Brain microvascular endothelial cell (primary cell): ENCODE measurements around the gene MRPL41.
"Not testable (repeated sequence)": the region's sequence is repeated elsewhere in the genome, so short reads cannot be mapped to it uniquely, and the experiment has no call there.

ENCODE experiments used
- DNase-seq: peaks from one replicate; pipeline ENCODE4 v3.0.0-alpha.2; 2020
- H3K27ac ChIP-seq: fragments of 250-450 bp; sonication (Bioruptor Pico); 2 replicates; pipeline ENCODE4 v1.5.1; 2020; ENCODE audit warnings: mild to moderate bottlenecking, moderate library complexity
- H3K27me3 ChIP-seq: fragments of 250-450 bp; sonication (Bioruptor Pico); replicated peaks from 2 replicates; pipeline ENCODE4 v1.5.1; 2020; ENCODE audit warnings: mild to moderate bottlenecking
- H3K36me3 ChIP-seq: fragments of 250-450 bp; sonication (Bioruptor Pico); replicated peaks from 2 replicates; pipeline ENCODE4 v1.5.1; 2020; ENCODE audit warnings: mild to moderate bottlenecking
- H3K4me3 ChIP-seq: 2 replicates; pipeline ENCODE4 v1.5.1; 2011; ENCODE audit warnings: low read depth, mild to moderate bottlenecking, control low read depth, low read length, moderate library complexity
- in situ Hi-C: cut with HindIII; loops from 2 replicates; pipeline ENCODE4 v1.10.0; 2017; ENCODE audit warnings: low sequenced_read_pairs, low pct_ligation_motif_present
- TF ChIP-seq, protein P1 (sequence below): IDR thresholded peaks from 2 replicates; pipeline ENCODE4 v1.5.1; 2011; ENCODE audit warnings: low read depth, mild to moderate bottlenecking, moderate library complexity, low read length, control low read depth, inconsistent platforms; ENCODE audit errors: missing control alignments

The MRPL41 gene

DNA sequence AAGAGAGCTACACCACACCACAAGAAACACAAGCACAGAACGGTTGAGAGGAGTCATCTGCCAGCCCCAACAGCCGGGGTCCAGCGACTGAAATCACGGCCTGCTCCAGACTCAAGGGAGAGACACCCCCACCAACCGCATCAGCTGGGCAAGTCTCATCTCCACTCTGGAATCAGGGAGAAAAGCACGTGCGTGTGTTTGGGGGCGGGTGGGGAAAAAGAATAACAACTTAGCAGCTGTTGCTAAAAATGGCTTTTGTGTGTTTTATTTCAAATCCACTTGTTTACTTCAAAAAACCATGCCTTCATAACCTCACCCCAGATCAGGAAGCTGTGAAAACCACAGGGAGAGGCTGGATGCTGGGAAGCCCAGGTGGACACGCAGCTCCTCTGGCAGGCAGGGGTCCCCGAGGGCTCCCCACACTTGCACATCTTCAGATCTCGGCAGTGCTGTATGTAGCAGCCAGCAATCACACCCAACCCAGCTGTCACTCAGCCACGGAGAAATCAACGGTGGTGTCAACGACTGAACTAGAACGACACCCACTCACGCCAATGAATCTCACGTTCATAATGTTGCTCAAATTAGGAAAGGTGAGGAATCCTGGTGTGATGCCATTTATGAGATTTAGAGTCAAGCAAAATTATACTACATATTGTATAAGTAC, 20.4 kb upstream of the MRPL41 start:
- in situ Hi-C loops: no loop called here
- H3K27me3 ChIP-seq: no peaks in the 10 kb centered on the region
- TF ChIP-seq, protein P1, sequence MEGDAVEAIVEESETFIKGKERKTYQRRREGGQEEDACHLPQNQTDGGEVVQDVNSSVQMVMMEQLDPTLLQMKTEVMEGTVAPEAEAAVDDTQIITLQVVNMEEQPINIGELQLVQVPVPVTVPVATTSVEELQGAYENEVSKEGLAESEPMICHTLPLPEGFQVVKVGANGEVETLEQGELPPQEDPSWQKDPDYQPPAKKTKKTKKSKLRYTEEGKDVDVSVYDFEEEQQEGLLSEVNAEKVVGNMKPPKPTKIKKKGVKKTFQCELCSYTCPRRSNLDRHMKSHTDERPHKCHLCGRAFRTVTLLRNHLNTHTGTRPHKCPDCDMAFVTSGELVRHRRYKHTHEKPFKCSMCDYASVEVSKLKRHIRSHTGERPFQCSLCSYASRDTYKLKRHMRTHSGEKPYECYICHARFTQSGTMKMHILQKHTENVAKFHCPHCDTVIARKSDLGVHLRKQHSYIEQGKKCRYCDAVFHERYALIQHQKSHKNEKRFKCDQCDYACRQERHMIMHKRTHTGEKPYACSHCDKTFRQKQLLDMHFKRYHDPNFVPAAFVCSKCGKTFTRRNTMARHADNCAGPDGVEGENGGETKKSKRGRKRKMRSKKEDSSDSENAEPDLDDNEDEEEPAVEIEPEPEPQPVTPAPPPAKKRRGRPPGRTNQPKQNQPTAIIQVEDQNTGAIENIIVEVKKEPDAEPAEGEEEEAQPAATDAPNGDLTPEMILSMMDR: no peak
- H3K4me3 ChIP-seq: no peak overlapping the region
- no peak overlapping the region for H3K27ac ChIP-seq
- no peaks in the 10 kb centered on the region for H3K36me3 ChIP-seq
- DNase-seq: no peak

- H3K4me3 ChIP-seq, DNase-seq, H3K27ac ChIP-seq, H3K27me3 ChIP-seq, in situ Hi-C loops, H3K36me3 ChIP-seq: not testable (repeated sequence)
These were observed 18.7 kb upstream of the MRPL41 start for GRCh38 chr9:137532891-137533468.

DNA sequence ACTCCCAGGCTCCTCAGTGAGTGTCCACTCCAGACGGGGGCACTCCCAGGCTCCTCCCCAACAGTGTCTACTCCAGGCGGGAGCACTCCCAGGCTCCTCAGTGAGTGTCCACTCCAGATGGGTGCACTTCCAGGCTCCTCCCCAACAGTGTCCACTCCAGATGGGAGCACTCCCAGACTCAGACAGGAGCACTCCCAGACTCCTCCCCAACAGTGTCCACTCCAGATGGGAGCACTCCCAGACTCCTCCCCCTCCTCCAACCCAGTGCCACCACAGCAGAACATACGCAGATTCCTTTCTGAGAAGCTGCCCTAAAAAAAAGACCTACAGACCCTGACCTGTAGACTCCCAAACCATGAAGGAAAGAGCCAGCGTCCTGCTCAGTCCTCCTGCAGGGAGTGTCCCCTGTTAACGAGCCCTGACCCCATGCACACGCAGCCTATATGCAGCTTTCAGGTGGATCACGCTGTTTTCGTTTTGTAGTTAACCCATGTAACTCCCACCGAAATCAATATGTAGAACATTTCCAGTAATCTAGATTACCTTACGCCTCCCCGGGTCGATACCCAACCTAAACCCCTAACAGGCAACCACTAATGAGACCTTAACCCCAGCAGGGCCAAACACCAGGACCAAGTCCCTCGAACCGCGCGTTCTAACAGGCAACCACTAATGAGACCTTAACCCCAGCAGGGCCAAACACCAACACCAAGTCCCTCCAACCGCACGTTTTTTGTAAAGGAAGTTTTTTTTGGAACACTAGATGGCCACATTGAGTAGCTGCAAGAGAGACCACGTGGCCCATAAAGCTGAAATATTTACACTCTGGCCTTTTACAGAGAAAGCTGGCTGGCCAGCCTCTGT, 17.2 kb upstream of the MRPL41 start:
- TF ChIP-seq, protein P1: peak; percentile 75
- in situ Hi-C loops: no loop called here
- no peak overlapping the region for H3K4me3 ChIP-seq
- H3K27ac ChIP-seq: no peak overlapping the region
- peak; percentile 57 for DNase-seq
- H3K36me3 ChIP-seq: no peaks in the 10 kb centered on the region
- H3K27me3 ChIP-seq: no peaks in the 10 kb centered on the region

DNA sequence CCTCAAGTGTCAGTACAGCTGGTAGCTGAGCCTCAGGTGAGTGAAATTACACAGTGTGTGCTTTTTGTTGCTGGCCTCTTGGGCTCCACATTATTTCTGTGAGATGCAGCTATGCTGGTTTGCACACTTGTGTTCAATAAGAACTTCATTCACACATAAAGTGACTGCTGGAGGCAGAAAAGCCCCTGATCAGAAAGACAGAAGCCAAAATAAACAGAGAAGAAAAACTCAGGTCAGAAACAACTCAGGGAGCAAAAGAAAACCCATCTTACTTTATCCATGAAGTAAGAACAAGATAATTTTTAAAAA, 16.6 kb upstream of the MRPL41 start:
- no peak overlapping the region for H3K27ac ChIP-seq
- no peaks in the 10 kb centered on the region for H3K36me3 ChIP-seq
- in situ Hi-C loops: no loop called here
- TF ChIP-seq, protein P1: no peak
- H3K4me3 ChIP-seq: no peak overlapping the region
- no peak for DNase-seq
- no peaks in the 10 kb centered on the region for H3K27me3 ChIP-seq

- H3K27ac ChIP-seq, in situ Hi-C loops, DNase-seq, H3K27me3 ChIP-seq, H3K4me3 ChIP-seq, H3K36me3 ChIP-seq: not testable (repeated sequence)
These were observed 15.0 kb upstream of the MRPL41 start for GRCh38 chr9:137536594-137537131.

DNA sequence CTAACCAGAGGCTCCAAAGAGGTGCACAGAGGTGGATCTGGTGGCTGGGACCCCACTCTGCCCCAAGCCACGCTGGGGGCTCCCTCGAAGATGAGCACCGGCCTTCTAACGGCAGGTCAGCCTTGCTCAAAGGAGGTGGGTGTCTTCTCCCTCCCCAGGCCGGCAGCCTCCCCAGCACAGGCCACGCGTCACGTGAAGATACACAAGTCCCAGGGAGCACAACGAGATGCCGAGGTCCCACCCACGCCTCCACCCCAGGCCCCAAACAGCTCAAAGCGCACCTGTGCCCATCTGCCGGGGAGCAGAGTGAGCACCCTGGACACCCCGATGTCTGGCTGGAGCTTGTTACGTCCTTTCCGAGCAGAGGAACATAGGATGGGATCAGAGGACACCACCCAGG, 13.6 kb upstream of the MRPL41 start:
- TF ChIP-seq, protein P1: no peak
- in situ Hi-C loops: no loop called here

More for the DNA sequence above, 13.6 kb upstream of the MRPL41 start:
- no peak for DNase-seq
- H3K27ac ChIP-seq: no peak overlapping the region
- H3K4me3 ChIP-seq: no peak overlapping the region
- H3K27me3 ChIP-seq: no peaks in the 10 kb centered on the region
- H3K36me3 ChIP-seq: no peaks in the 10 kb centered on the region
